ENCODE data around the gene FCAR.
"Not testable (repeated sequence)": the region's sequence is repeated elsewhere in the genome, so short reads cannot be mapped to it uniquely, and the experiment has no call there.

- not testable (repeated sequence) for TF ChIP-seq CTCF (IDR thresholded peaks at IDR 0.05 in 8 of 11, conservative IDR thresholded peaks at IDR 0.05 in 3 of 11); POLR2AphosphoS5 (IDR thresholded peaks at IDR 0.05)
These were observed 46.0 kb upstream of the FCAR start for GRCh38 chr19:54828064-54828463.
